Epithelial cell of esophagus (primary cell): ENCODE results near the gene KCNQ4.

ENCODE experiments used
- DNase-seq: peaks from one replicate; pipeline ENCODE4 v3.0.0; 2010; ENCODE audit warnings: low read depth
- H3K4me3 ChIP-seq: 2 replicates; pipeline ENCODE4 v1.5.1; 2011; ENCODE audit warnings: mild to moderate bottlenecking, low read length, control low read depth
- CTCF ChIP-seq: IDR thresholded peaks from 2 replicates; pipeline ENCODE4 v1.5.1; 2011; ENCODE audit warnings: low read depth, mild to moderate bottlenecking, low read length, control low read depth, inconsistent platforms; ENCODE audit not compliant: insufficient read depth; ENCODE audit errors: missing control alignments

Gene KCNQ4

GRCh38 chr1:40802742-40803113 lies 19.1 kb downstream of the KCNQ4 start:
- no peak overlapping the region for H3K4me3 ChIP-seq
- no peak for TF ChIP-seq CTCF
- no peak for DNase-seq

GRCh38 chr1:40803447-40803846 lies 19.9 kb downstream of the KCNQ4 start:
- DNase-seq, result no peak

GRCh38 chr1:40803902-40804301 lies 20.3 kb downstream of the KCNQ4 start:
- no peak for DNase-seq
- TF ChIP-seq CTCF, result no peak
- H3K4me3 ChIP-seq, result no peak overlapping the region

More at GRCh38 chr1:40803447-40803846, 19.9 kb downstream of the KCNQ4 start:
- TF ChIP-seq CTCF, result no peak
- H3K4me3 ChIP-seq, result no peak overlapping the region

- TF ChIP-seq CTCF, result no peak
- no peak overlapping the region for H3K4me3 ChIP-seq
- DNase-seq, result no peak
Observed at GRCh38 chr1:40806240-40806639, 22.7 kb downstream of the KCNQ4 start.

- DNase-seq, result no peak
- no peak overlapping the region for H3K4me3 ChIP-seq
- TF ChIP-seq CTCF, result no peak
Observed at GRCh38 chr1:40806731-40807695, 23.4 kb downstream of the KCNQ4 start.

GRCh38 chr1:40808002-40808401 lies 24.4 kb downstream of the KCNQ4 start:
- no peak for TF ChIP-seq CTCF

GRCh38 chr1:40808444-40808843 lies 24.9 kb downstream of the KCNQ4 start:
- no peak for TF ChIP-seq CTCF
- H3K4me3 ChIP-seq, result no peak overlapping the region
- no peak for DNase-seq

More at GRCh38 chr1:40808002-40808401, 24.4 kb downstream of the KCNQ4 start:
- no peak for DNase-seq
- H3K4me3 ChIP-seq, result no peak overlapping the region
